ENCODE data around the gene TGFA.

TGFA gene

DNA sequence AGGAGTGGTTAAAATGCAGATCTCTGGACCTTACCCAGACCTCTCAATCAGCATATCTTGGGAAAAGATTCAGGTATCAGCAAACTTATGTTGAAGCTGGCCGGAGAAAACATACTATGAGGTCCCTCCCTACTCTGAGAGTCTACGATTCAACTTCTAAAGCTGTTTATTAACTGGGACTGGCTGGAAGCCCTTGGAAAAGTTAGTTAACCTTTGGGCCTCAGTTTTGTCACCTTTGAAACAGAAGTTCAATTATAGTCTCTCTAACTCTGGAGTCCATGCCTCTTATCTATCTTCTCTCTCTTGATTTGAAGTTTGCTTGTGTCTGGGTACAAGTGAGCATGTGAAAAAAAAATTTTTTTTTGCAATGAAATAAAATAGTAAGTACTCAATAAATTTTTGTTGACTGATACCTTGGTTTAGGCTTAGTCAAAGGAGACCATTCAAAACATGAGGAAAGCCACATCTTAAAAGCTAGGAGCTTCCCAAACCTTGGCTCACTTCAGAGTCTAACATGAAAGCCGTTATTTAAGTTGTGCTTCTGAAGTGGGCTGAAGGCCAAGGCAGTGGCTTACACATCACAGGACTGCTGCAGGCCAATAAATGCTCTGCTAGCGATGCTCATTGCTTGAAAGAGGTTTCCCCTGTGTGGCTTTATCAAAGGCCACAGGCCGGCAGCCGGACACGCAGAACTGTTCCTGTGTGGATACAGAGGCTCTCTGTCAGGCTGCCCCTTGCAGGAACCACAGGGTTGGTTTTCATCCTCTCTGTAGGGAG is 141.1 kb downstream of the TGFA start:
- no peak for DNase-seq

GRCh38 chr2:70411483-70412125 is 142.0 kb downstream of the TGFA start:
- DNase-seq, result no peak

GRCh38 chr2:70403267-70404053 is 150.2 kb downstream of the TGFA start:
- DNase-seq, result peak; percentile 77

DNA sequence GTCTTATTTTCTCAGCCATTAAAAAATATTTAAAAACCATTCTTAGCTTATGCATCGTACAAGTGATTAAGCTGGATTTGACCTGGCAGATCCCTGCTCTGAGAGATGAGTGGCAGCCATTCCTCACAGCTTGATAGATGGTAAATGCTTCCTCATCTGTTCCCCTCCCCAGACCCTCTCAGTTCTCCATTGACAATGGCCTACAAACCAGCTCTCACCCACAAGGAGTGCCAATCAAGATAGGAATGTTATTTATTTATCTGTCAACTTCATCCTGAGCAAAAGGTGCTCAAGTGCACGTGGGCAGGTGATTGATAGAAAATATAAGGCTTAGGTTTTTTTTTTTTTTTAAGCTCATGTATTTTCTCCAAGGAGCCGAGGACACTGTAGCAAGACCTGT is 153.1 kb downstream of the TGFA start:
- no peak for DNase-seq

DNA sequence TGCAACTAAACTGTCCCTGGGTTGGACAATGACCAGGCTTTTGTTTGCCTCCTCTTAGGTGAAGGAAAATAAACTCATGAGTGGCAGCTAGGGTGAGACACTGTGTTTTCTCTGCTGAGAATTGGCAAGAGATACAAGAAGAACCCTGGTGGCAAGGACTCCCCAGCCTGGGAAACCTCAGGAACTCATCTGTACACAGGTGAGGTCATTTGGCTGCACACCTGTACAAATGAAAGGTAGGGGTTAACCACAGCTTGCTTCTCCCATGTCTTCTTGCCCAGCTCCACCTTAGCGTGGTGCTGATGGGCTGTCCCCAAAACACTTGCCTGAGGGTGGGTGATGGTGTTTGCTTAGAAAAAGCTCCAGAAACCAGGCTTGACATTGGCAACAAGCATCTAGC is 154.6 kb downstream of the TGFA start:
- no peak for DNase-seq
